Esophagus muscularis mucosa (tissue), 4 donors: ENCODE results near the gene HNF1B. TPM values are rescaled to one million over a fixed set of nuclear protein-coding genes. Genes with fewer than 3 reads are reported as not detected.

Source experiments
- DNase-seq: peaks from one replicate; pipeline ENCODE4 v3.0.0-alpha.2; 2017; ENCODE audit errors: extremely low spot score
- H3K27ac ChIP-seq, 4 donors: fragments of 200-600 bp; sonication (generic); replicated peaks in 1 of 4; 1 replicate in 3 of 4; 2 replicates in 1 of 4; pipeline ENCODE4 v1.5.1; 2016 to 2019; ENCODE audit warnings: mild to moderate bottlenecking in 1 of 4
- H3K27me3 ChIP-seq, 4 donors: fragments of 200-600 bp; sonication (generic); one replicate each; pipeline versions ENCODE4 v1.5.1 to v1.6.0; 2016 to 2019
- H3K36me3 ChIP-seq, 4 donors: fragments of 200-600 bp; sonication (generic); one replicate each; pipeline ENCODE4 v1.5.1; 2016 to 2019
- H3K4me1 ChIP-seq, 4 donors: fragments of 200-600 bp; sonication (generic); one replicate each; pipeline ENCODE4 v1.5.1; 2016 to 2019
- H3K4me3 ChIP-seq, 4 donors: fragments of 200-600 bp; sonication (generic); 1 replicate in 2 of 4; 2 replicates in 2 of 4; pipeline ENCODE4 v1.5.1; 2016 to 2019; ENCODE audit warnings: mild to moderate bottlenecking in 4 of 4, moderate library complexity in 1 of 4
- H3K9me3 ChIP-seq, 4 donors: fragments of 200-600 bp; sonication (generic); 1 replicate in 3 of 4; 2 replicates in 1 of 4; pipeline ENCODE4 v1.5.1; 2016 to 2019
- EP300 ChIP-seq: sonication (generic); formaldehyde crosslinking; IDR thresholded peaks from one replicate; pipeline ENCODE4 v1.6.1; 2017; ENCODE audit warnings: antibody characterized with exemption
- POLR2A ChIP-seq: fragments of 450-650 bp; IDR thresholded peaks from one replicate; pipeline ENCODE4 v1.6.1; 2017; ENCODE audit warnings: antibody characterized with exemption, moderate library complexity, mild to moderate bottlenecking, low read depth
- POLR2AphosphoS5 ChIP-seq, 2 donors: sonication (generic); formaldehyde crosslinking; IDR thresholded peaks; one replicate each; pipeline ENCODE4 v1.6.1; 2017; ENCODE audit warnings: antibody characterized with exemption in 2 of 2
- WGBS: methylation state at CpG from one replicate; pipeline ENCODE4 v1.1.5; 2018; 5-methylcytosine and 5-hydroxymethylcytosine counted together
- intact Hi-C: fragments of 100-400 bp; cut with DNase I; formaldehyde crosslinking; loops from one replicate; pipeline ENCODE4 v1.15.1; 2023
- total RNA-seq, 4 donors: library from RNA; depleted of rRNA; stranded (reverse); fragments of >200 nt; gene quantifications; one replicate each; pipeline versions ENCODE4 v1.1.0 to v1.2.1, GENCODE V29; 2016
- TF ChIP-seq, protein P1 (sequence below), 3 experiments: fragments of 200-600 bp in 2 of 3; fragments of 450-650 bp in 1 of 3; sonication (generic) in 2 of 3; IDR thresholded peaks; one replicate each; pipeline ENCODE4 v1.5.1; 2017 to 2019; ENCODE audit warnings: antibody characterized with exemption in 3 of 3, mild to moderate bottlenecking in 2 of 3, moderate library complexity in 1 of 3

The HNF1B gene, protein sequence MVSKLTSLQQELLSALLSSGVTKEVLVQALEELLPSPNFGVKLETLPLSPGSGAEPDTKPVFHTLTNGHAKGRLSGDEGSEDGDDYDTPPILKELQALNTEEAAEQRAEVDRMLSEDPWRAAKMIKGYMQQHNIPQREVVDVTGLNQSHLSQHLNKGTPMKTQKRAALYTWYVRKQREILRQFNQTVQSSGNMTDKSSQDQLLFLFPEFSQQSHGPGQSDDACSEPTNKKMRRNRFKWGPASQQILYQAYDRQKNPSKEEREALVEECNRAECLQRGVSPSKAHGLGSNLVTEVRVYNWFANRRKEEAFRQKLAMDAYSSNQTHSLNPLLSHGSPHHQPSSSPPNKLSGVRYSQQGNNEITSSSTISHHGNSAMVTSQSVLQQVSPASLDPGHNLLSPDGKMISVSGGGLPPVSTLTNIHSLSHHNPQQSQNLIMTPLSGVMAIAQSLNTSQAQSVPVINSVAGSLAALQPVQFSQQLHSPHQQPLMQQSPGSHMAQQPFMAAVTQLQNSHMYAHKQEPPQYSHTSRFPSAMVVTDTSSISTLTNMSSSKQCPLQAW
- not detected for total RNA-seq

DNA sequence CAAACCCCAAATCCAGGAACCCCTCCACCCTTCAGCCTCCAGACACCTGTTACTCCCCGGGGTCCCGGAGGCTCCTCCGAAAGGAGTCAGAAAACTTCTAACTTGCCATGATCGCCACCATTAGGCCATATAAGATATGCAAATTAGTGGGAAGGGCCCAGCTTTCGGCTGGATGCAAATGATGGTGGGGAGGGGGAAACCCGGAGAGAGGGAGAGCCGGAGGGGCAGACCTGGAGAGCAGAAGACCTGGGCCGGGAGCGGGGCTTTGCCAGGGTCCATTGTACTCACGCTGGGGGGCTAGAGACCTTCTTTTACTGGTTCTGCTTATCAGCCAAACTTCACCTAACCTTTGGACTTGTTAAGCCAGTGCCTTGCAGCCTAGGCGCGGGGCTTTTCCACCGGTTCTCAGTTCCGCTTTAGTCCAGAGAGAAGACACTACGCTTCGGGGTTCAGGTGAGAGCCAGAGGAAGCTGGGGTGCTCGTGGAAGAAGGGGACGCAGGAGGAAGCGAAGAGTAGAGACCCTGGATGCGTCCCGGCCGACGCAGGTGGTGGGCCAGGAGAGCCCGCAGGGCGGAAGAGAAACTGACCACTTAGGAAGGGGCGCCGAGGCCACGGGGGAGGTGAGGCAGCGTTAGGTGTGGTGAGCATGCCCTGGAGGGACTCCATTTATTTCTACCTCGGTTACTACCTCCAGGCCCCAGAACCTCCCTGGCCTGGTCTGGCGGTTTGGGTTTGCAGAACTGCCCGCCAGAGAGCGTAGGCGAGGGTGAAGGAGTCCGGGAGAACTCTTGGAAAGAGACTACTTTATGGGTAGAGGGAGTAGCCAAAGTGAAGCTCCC, at the start of gene HNF1B:
Gene HNF1B (minus strand): TSS at position 99 of the 840 bp plus-strand sequence. CDS start 175 bp downstream, outside the sequence.
- TF ChIP-seq POLR2AphosphoS5 (IDR thresholded peaks at IDR 0.05) (no peak), EP300 (no peak), POLR2A (no peak)
- TF ChIP-seq, protein P1, sequence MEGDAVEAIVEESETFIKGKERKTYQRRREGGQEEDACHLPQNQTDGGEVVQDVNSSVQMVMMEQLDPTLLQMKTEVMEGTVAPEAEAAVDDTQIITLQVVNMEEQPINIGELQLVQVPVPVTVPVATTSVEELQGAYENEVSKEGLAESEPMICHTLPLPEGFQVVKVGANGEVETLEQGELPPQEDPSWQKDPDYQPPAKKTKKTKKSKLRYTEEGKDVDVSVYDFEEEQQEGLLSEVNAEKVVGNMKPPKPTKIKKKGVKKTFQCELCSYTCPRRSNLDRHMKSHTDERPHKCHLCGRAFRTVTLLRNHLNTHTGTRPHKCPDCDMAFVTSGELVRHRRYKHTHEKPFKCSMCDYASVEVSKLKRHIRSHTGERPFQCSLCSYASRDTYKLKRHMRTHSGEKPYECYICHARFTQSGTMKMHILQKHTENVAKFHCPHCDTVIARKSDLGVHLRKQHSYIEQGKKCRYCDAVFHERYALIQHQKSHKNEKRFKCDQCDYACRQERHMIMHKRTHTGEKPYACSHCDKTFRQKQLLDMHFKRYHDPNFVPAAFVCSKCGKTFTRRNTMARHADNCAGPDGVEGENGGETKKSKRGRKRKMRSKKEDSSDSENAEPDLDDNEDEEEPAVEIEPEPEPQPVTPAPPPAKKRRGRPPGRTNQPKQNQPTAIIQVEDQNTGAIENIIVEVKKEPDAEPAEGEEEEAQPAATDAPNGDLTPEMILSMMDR (IDR thresholded peaks at IDR 0.05) = no peak
- Histone ChIP-seq H3K27ac (no peak within 1 kb of the TSS), H3K4me3 (peak within 1 kb of the TSS in 3 of 4 donors; percentile 34 to 52 (median 44)), H3K27me3 (peaks cover 10 to 89% (median 56%) of the 10 kb centered on the region in 4 donors), H3K36me3 (no peaks in the 10 kb centered on the region), H3K4me1 (peaks cover 32 to 43% (median 39%) of the 10 kb centered on the region in 4 donors), H3K9me3 (no peaks in the 10 kb centered on the region)
- intact Hi-C loops = loop anchor here (10.0 kb wide), 1 partner anchor 100 kb away; the partner anchor contains the start of gene DDX52
- no peak for DNase-seq
- WGBS = 8% methylated on average over 28 of the region's 35 CpGs

DNA sequence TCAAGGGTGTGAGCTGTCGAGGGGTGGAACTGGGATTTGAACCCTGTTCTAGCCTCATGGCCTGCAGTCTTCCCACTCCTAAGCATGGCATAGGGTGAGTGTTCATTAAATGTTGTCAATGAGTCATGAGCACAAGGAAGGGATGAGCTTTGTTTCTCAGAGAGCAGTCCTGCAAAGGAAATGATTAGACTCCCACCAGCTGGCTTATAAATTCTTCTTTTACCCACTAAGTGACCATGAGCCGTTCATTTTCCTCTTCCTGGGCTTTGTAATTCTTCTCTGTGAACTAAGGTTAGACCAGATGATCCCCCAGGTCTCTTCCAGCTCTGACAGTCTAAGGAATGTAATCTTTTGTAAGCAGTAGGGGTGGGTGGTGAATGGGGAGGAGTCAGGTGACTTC, 47.9 kb upstream of the HNF1B start:
- H3K9me3 ChIP-seq = no peaks in the 10 kb centered on the region
- no peak overlapping the region for H3K4me3 ChIP-seq
- TF ChIP-seq POLR2AphosphoS5 (IDR thresholded peaks at IDR 0.05) (no peak), POLR2A (no peak), EP300 (no peak)
- TF ChIP-seq, protein P1 (IDR thresholded peaks at IDR 0.05) = no peak
- DNase-seq = no peak
- H3K4me1 ChIP-seq = no peaks in the 10 kb centered on the region
- 63% methylated on average over 2 of the region's 2 CpGs for WGBS
- H3K36me3 ChIP-seq = no peaks in the 10 kb centered on the region
- peaks cover 0 to 70% (median 5%) of the 10 kb centered on the region in 4 donors for H3K27me3 ChIP-seq
- intact Hi-C loops = no loop called here
- no peak overlapping the region for H3K27ac ChIP-seq

DNA sequence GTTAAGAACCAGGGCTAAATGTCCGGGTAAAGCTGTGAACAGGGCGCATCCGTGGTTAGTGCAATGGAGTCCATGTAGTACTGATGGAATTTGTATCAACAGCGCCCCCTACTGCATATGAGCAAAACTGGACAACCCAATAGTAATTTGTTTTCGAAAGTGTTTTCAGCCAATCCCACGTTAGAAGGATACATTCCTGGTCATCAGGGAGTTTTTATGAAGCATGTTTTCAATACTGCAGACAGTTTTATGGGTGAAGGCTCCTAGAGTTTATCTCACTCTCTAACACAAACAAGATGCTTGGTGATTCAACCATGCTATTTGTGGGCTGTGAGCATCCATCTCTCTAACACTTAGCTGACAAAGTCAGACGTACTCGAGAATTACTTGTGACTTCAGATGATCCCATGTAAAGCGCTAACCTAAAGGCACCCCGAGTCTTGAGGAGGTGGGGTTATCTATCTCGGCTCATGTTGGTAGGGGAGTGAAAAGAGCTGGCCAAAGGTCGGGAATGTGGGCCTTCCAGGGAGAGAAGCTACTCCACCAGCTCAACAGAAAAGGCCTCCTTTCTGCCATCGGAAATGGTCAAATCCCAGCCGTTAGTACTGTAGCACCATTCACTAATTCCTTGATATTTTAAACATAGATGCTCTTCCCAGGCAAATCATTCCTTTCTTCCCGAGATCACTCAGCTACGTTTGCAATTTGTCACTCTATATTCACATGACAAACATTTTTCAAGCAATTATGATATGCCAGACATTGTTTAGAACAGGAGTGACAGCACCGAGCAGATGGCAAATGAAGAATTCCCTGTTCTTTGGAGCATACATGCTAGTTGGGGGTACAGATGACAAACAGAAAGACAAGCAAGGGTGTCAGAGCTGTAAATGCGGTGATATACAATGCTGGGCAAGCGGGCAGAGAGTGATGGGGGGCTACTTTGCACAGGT, 46.9 kb upstream of the HNF1B start:
- no peak for DNase-seq
- intact Hi-C loops = no loop called here
- WGBS = 68% methylated on average over 19 of the region's 19 CpGs

More for the DNA sequence above, 46.9 kb upstream of the HNF1B start:
- H3K27ac ChIP-seq = no peak overlapping the region
- no peaks in the 10 kb centered on the region for H3K36me3 ChIP-seq
- H3K27me3 ChIP-seq = peaks cover 0 to 70% (median 5%) of the 10 kb centered on the region in 4 donors
- H3K9me3 ChIP-seq = no peaks in the 10 kb centered on the region
- H3K4me3 ChIP-seq = no peak overlapping the region
- H3K4me1 ChIP-seq = no peaks in the 10 kb centered on the region
- TF ChIP-seq POLR2AphosphoS5 (IDR thresholded peaks at IDR 0.05) = no peak
- TF ChIP-seq, protein P1 (IDR thresholded peaks at IDR 0.05) = peak in 1 of 3 experiments; percentile 25
